Measurements from ENCODE around the gene CHPT1. TPM values are rescaled to one million over a fixed set of nuclear protein-coding genes. Genes with fewer than 3 reads are reported as not detected.

CHPT1 gene
- total RNA-seq, 4 donors from 2014 or later = 32.3 to 67.3 (median 36.1) TPM

DNA sequence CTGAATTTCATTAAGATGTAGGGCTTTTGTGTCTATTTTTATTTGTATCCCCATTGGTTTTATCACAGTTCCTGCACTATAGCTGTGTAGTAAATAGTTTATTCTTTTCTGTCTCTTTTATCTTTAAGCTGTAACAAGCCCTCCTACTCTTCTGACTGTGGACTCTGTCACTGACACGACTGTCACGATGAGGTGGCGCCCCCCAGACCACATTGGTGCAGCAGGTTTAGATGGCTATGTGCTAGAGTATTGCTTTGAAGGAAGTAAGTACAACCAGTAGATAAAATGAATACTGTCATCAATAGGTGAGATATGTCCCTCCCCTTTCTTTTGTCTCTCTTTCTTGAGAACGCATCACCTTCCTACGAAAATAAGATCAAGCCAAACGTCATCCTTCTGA lies 34.1 kb upstream of the CHPT1 start:
- in situ Hi-C loops (cut with MboI; ENCODE audit: low sequenced_read_pairs in 4 of 4) = no loop called here
- ATAC-seq (no peak), DNase-seq (no peak)
- no peaks in the 10 kb centered on the region for H3K9me3 ChIP-seq
- peak overlapping the region; percentile 25 to 67 (median 30) for H3K27ac ChIP-seq
- peaks cover 2 to 95% of the 10 kb centered on the region in 2 donors for H3K36me3 ChIP-seq
- intact Hi-C loops (cut with DNase I; ENCODE audit: low total_unique reads) = no loop called here
- no peak overlapping the region for H3K4me3 ChIP-seq
- TF ChIP-seq, protein P1, sequence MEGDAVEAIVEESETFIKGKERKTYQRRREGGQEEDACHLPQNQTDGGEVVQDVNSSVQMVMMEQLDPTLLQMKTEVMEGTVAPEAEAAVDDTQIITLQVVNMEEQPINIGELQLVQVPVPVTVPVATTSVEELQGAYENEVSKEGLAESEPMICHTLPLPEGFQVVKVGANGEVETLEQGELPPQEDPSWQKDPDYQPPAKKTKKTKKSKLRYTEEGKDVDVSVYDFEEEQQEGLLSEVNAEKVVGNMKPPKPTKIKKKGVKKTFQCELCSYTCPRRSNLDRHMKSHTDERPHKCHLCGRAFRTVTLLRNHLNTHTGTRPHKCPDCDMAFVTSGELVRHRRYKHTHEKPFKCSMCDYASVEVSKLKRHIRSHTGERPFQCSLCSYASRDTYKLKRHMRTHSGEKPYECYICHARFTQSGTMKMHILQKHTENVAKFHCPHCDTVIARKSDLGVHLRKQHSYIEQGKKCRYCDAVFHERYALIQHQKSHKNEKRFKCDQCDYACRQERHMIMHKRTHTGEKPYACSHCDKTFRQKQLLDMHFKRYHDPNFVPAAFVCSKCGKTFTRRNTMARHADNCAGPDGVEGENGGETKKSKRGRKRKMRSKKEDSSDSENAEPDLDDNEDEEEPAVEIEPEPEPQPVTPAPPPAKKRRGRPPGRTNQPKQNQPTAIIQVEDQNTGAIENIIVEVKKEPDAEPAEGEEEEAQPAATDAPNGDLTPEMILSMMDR (IDR thresholded peaks at IDR 0.05 in 4 of 5, conservative IDR thresholded peaks at IDR 0.05 in 1 of 5) = no peak
- TF ChIP-seq POLR2A (IDR thresholded peaks at IDR 0.05) = no peak
- no peaks in the 10 kb centered on the region for H3K27me3 ChIP-seq
- peaks cover 0 to 10% of the 10 kb centered on the region in 2 donors for H3K4me1 ChIP-seq

DNA sequence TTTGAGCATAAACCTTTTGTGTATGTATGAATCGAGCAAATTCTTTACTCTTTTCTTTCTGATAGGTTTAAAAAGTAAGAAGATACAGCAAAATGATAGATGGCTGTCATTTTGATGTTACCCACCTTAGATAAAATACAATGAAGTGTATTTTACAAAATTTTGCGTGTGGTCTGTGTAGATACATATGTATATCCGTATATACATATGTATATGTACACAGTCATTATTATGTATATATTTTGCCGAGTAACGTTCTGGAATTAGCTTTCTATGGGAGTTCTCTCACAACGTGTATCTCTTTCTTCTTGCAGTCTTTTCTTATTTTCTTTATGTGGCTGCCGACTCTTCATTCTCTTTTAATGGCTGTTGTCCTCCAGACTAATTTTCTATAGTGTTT lies 32.4 kb upstream of the CHPT1 start:
- DNase-seq = no peak
- Histone ChIP-seq H3K27ac (peak overlapping the region in 2 of 4 donors; percentile 11 to 53), H3K4me3 (no peak overlapping the region), H3K27me3 (no peaks in the 10 kb centered on the region), H3K36me3 (peaks cover 2 to 93% of the 10 kb centered on the region in 2 donors), H3K4me1 (peaks cover 0 to 22% of the 10 kb centered on the region in 2 donors), H3K9me3 (no peaks in the 10 kb centered on the region)
- TF ChIP-seq, protein P1 (IDR thresholded peaks at IDR 0.05 in 4 of 5, conservative IDR thresholded peaks at IDR 0.05 in 1 of 5) = no peak
- TF ChIP-seq POLR2A (IDR thresholded peaks at IDR 0.05) = no peak
- no peak for ATAC-seq
- intact Hi-C loops (cut with DNase I; ENCODE audit: low total_unique reads) (no loop called here), in situ Hi-C loops (cut with MboI; ENCODE audit: low sequenced_read_pairs in 4 of 4) (no loop called here)

DNA sequence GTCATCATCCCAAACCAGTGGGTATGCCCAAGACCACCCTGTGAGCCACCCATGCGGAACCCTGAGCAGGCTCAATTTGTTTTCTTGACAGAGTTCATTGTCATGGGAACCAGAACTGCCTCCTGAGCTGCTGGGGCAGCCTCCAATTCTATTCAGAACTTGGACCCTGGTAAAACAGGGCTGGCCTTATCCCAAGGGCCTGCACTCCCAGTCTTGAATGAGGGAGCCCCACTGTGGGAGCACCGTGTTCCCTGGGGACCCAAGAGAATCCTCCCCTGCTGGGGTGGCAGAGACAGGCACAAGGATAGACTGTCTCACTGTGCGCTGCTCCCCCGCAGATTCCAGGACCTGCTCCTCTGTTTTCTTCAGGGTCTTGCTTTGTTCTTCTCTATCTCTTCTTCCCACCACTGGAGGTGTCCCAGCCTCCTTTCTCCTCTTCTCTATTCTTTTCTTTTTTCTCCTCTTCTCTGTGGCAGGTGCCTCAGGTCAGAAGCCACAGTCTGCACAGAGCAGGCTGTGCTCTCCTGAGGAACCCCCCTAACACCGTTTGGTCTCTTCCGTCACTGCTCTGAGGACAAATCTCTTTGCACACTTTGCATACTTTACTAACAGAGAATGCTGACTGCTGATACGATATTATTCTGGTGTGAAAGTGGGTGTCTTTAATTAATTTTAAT lies 31.2 kb upstream of the CHPT1 start:
- H3K4me3 ChIP-seq = no peak overlapping the region
- no peak for DNase-seq
- peaks cover 2 to 93% of the 10 kb centered on the region in 2 donors for H3K36me3 ChIP-seq
- no peak for TF ChIP-seq POLR2A (IDR thresholded peaks at IDR 0.05)
- TF ChIP-seq, protein P1 (IDR thresholded peaks at IDR 0.05 in 4 of 5, conservative IDR thresholded peaks at IDR 0.05 in 1 of 5) = no peak
- intact Hi-C loops (cut with DNase I; ENCODE audit: low total_unique reads) = no loop called here
- peak in 1 of 2 donors; percentile 10 for ATAC-seq
- no peaks in the 10 kb centered on the region for H3K9me3 ChIP-seq
- H3K27me3 ChIP-seq = no peaks in the 10 kb centered on the region
- H3K4me1 ChIP-seq = peaks cover 0 to 26% of the 10 kb centered on the region in 2 donors
- in situ Hi-C loops (cut with MboI; ENCODE audit: low sequenced_read_pairs in 4 of 4) = no loop called here
- peak overlapping the region; percentile 19 to 53 (median 35) for H3K27ac ChIP-seq

DNA sequence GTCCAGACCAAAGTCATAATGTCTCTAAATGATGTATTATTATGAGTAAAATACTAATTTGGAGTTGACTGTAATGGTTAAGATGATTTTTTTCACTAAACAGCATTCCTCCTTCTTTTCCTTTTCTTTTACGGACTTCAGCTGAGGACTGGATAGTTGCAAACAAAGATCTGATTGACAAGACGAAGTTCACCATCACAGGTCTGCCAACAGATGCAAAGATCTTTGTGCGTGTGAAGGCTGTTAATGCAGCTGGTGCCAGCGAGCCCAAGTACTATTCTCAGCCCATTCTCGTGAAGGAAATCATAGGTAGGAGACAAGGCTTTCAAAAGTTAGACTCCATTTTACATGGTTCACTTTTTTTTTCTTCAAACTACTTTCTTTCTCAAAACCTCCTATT lies 29.8 kb upstream of the CHPT1 start:
- no peak overlapping the region for H3K4me3 ChIP-seq
- peaks cover 2 to 94% of the 10 kb centered on the region in 2 donors for H3K36me3 ChIP-seq
- no peaks in the 10 kb centered on the region for H3K9me3 ChIP-seq
- H3K27me3 ChIP-seq = no peaks in the 10 kb centered on the region
- intact Hi-C loops (cut with DNase I; ENCODE audit: low total_unique reads) (no loop called here), in situ Hi-C loops (cut with MboI; ENCODE audit: low sequenced_read_pairs in 4 of 4) (no loop called here)
- H3K4me1 ChIP-seq = peaks cover 3 to 26% of the 10 kb centered on the region in 2 donors
- no peak for DNase-seq
- TF ChIP-seq, protein P1 (IDR thresholded peaks at IDR 0.05 in 4 of 5, conservative IDR thresholded peaks at IDR 0.05 in 1 of 5) = no peak
- no peak for TF ChIP-seq POLR2A (IDR thresholded peaks at IDR 0.05)
- H3K27ac ChIP-seq = peak overlapping the region in 3 of 4 donors; percentile 1 to 76 (median 10)
- no peak for ATAC-seq

Measured in gastrocnemius medialis (tissue), 4 donors.